GM12865 (cell line): Measurements from ENCODE around the gene OCA2.
"Not testable (repeated sequence)": the region's sequence is repeated elsewhere in the genome, so short reads cannot be mapped to it uniquely, and the experiment has no call there.

ENCODE experiments used
- DNase-seq: peaks from one replicate; pipeline ENCODE4 v3.0.0; 2010; ENCODE audit warnings: low read depth
- H3K4me3 ChIP-seq: 2 replicates; pipeline ENCODE4 v1.5.1; 2011; ENCODE audit warnings: mild to moderate bottlenecking, low read depth, low read length, control low read depth
- TF ChIP-seq, protein P1 (sequence below): IDR thresholded peaks from 2 replicates; pipeline ENCODE4 v1.5.1; 2011; ENCODE audit warnings: low read length, control low read depth, low read depth, inconsistent platforms; ENCODE audit not compliant: insufficient read depth; ENCODE audit errors: missing control alignments

Gene OCA2

GRCh38 chr15:28098766-28099554, at the start of gene OCA2:
TSS of gene OCA2 (minus strand) at chr15:28099315. CDS start at chr15:28081874, 17,441 bp downstream.
- TF ChIP-seq, protein P1, sequence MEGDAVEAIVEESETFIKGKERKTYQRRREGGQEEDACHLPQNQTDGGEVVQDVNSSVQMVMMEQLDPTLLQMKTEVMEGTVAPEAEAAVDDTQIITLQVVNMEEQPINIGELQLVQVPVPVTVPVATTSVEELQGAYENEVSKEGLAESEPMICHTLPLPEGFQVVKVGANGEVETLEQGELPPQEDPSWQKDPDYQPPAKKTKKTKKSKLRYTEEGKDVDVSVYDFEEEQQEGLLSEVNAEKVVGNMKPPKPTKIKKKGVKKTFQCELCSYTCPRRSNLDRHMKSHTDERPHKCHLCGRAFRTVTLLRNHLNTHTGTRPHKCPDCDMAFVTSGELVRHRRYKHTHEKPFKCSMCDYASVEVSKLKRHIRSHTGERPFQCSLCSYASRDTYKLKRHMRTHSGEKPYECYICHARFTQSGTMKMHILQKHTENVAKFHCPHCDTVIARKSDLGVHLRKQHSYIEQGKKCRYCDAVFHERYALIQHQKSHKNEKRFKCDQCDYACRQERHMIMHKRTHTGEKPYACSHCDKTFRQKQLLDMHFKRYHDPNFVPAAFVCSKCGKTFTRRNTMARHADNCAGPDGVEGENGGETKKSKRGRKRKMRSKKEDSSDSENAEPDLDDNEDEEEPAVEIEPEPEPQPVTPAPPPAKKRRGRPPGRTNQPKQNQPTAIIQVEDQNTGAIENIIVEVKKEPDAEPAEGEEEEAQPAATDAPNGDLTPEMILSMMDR = no peak
- H3K4me3 ChIP-seq = no peak within 1 kb of the TSS
- no peak for DNase-seq

- no peak overlapping the region for H3K4me3 ChIP-seq
- DNase-seq = no peak
- TF ChIP-seq, protein P1 = no peak
Observed at GRCh38 chr15:28147801-28148200, 48.7 kb upstream of the OCA2 start.

- DNase-seq, H3K4me3 ChIP-seq: not testable (repeated sequence)
Observed at GRCh38 chr15:28145419-28145818, 46.3 kb upstream of the OCA2 start.

- no peak overlapping the region for H3K4me3 ChIP-seq
- TF ChIP-seq, protein P1 = no peak
- DNase-seq = no peak
Observed at GRCh38 chr15:28140062-28140461, 40.9 kb upstream of the OCA2 start.

DNA sequence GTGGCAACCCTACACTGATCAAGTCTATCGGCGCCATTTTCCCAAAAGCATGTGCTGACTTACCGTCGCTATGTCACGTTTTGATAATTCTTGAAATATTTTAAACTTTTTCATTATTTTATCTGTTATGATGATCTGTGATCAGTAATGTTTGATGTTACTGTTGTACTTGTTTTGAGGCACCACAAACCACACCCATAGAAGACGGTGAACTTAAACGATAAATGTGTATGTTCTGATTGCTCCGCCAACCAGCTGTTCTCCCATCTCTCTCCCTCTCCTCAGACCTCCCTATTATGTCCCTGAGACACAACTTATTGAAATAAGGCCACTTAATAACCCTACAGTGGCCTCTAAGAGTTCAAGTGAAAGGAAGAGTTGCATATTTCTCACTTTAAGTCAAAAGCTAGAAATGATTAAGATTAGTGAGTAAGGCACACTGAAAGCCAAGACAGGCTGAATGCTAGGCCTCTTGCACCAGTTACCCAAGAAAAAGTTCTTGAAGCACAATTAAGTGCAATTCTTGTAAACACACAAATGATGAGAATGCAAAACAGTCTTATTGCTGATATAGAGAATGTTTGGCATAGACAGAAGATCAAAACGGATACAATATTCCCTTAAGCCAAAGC, 38.4 kb upstream of the OCA2 start:
- H3K4me3 ChIP-seq, DNase-seq: not testable (repeated sequence)

DNA sequence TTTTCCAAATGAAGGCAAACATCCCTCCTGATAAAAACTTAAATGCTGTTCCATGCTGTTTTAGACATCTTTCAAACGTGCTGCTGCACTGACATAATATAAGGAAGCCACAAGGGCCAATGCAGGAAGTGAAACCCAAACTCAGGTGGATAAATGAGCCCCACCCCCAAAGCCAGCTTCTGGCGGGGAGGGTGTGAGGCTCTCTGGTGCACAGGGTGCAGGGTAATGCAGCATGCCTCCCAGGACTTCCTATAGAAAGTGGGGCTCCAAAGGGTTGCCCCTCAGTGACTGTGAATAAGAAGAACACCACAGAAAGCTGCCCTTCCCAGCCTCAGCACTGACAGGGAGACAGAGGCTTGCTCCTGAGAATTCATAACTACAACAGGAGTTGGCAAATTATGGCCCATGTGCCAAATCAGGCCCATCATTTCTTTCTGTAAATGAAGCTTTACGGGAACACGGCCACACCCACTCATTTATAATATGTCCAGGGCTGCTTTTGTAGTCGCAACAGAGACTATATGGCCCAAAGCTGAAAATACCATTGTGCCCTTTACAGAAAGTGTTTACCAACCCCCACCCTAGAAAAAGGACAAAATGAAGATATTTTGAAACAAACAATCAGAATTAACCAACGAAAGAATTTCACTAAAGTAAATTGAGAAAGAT, 37.3 kb upstream of the OCA2 start:
- peak; percentile 33 for DNase-seq

GRCh38 chr15:28133281-28133680, 34.2 kb upstream of the OCA2 start:
- no peak for DNase-seq
- TF ChIP-seq, protein P1 = no peak
- H3K4me3 ChIP-seq = no peak overlapping the region

More for the DNA sequence above, 37.3 kb upstream of the OCA2 start:
- not testable (repeated sequence) for H3K4me3 ChIP-seq

DNA sequence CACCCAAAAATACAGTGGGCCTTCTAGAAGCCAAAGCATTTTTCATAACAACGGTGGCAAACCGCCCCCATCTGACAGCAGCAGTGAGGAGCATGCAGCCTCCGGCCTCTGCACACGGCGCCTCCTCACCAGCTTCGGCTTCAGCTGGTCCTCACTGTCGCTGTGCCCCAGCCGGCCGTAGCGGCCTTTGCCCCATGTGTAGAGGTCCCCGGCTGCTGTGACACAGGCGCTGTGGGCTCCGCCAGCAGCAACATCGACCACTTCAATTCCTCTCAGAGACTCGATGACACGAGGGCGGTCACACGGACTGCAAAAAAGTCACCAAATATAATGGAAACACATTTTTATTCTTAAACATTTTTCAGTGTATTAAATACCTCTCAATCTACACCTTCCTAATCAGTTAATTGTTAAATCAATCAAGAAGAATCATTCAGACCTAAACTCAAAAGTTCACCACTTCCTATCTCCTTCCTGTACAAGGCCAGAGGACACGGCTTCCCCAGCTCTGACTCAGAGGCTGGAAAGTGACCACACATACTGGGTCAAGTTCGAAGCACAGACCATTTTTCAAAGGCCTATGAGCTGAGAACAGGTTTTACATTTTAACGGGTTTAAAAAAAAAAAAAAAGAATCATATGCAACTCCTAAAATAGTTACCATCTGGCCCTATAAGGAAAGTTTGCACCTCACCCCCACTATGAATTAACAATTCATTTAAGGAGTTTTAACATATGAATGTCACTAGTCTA, 33.6 kb upstream of the OCA2 start:
- DNase-seq = no peak
- TF ChIP-seq, protein P1 = no peak
- no peak overlapping the region for H3K4me3 ChIP-seq
